HepG2 (cell line): Measurements from ENCODE around the gene AGTRAP.

ENCODE experiments used
- CEBPB ChIP-seq: IDR thresholded peaks from 2 replicates; pipeline ENCODE4 v1.6.1; 2011; ENCODE audit warnings: low read depth, low read length, improper control_type of control experiment, borderline replicate concordance
- SETDB1 ChIP-seq: sonication (generic); formaldehyde crosslinking; IDR thresholded peaks from 2 replicates; pipeline ENCODE4 v1.5.1; 2020; ENCODE audit warnings: missing genetic modification reagents, mild to moderate bottlenecking, borderline replicate concordance
- SRSF9 ChIP-seq: fragments of 200-400 bp; formaldehyde crosslinking; IDR thresholded peaks from 2 replicates; pipeline ENCODE4 v1.6.1; 2018; ENCODE audit warnings: borderline replicate concordance, mild to moderate bottlenecking, low read depth, low read length; ENCODE audit not compliant: insufficient read depth, poor library complexity, severe bottlenecking
- TAF1 ChIP-seq: sonication (generic); formaldehyde crosslinking; IDR thresholded peaks from 2 replicates; pipeline ENCODE4 v1.4.0; 2020; ENCODE audit warnings: missing genetic modification reagents
- ZNF512 ChIP-seq: sonication (generic); formaldehyde crosslinking; IDR thresholded peaks from 2 replicates; pipeline ENCODE4 v1.4.0; 2020; ENCODE audit warnings: mild to moderate bottlenecking, missing genetic modification reagents
- ZXDC ChIP-seq: sonication (generic); formaldehyde crosslinking; IDR thresholded peaks from 2 replicates; pipeline ENCODE4 v1.5.0; 2020; ENCODE audit warnings: mild to moderate bottlenecking, missing genetic modification reagents

GRCh38 chr1:11752359-11753088 lies 16.6 kb downstream of the AGTRAP start:
- TF ChIP-seq ZNF512 (no peak), ZXDC (CRISPR knock-in tag) (no peak), SRSF9 (no peak), SETDB1 (no peak), CEBPB (no peak), TAF1 (no peak)
